LNCaP clone FGC (cell line): ENCODE measurements around the gene ACAA1.

Source experiments
- DNase-seq: peaks from one replicate; pipeline ENCODE4 v3.0.0-alpha.2; 2011; ENCODE audit warnings: low read depth
- H3K4me3 ChIP-seq: 2 replicates; pipeline ENCODE4 v1.5.1; 2011; ENCODE audit warnings: mild to moderate bottlenecking, low read depth, low read length, control low read depth
- CTCF ChIP-seq: IDR thresholded peaks from 2 replicates; pipeline ENCODE4 v1.5.1; 2012; ENCODE audit warnings: mild to moderate bottlenecking; ENCODE audit not compliant: control insufficient read depth, insufficient read depth; ENCODE audit errors: extremely low read depth

ACAA1 gene

GRCh38 chr3:38105525-38105924, 31.4 kb downstream of the ACAA1 start:
- no peak for DNase-seq
- no peak overlapping the region for H3K4me3 ChIP-seq
- TF ChIP-seq CTCF: no peak

- DNase-seq: no peak
- H3K4me3 ChIP-seq: no peak overlapping the region
- TF ChIP-seq CTCF: no peak
Measured at GRCh38 chr3:38102444-38102814, 34.5 kb downstream of the ACAA1 start.

DNA sequence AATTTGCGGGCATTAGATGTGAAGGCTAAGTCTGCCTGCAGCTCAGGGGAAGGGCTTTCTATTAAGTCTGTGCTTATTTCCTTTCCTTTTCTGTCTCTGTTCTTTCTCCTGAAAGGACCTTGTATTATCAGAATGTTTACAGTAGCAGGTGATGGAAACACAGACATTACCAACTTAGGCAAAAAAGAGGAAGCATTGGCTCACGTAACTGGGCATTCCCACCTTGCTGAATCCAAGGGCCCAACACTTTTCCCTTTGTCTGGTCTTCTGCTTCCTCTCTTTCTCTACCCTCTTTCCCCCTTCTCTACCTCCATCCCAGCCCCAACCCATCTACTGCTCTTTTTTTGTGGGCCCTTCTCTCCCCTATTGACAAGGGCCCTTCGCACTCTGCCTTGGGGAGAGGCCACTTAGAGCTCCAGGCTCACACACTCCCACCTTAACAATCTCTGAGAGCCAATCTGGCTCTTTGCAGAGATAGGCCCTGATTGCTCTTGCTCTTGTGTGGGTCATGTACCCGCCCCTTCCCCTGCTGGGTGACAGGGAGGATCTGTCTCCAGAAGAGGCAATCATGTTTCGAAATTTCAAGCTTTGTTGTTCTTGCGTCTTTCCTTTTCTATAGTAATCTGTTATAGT, 35.0 kb downstream of the ACAA1 start:
- DNase-seq: no peak
- TF ChIP-seq CTCF: no peak
- H3K4me3 ChIP-seq: no peak overlapping the region

DNA sequence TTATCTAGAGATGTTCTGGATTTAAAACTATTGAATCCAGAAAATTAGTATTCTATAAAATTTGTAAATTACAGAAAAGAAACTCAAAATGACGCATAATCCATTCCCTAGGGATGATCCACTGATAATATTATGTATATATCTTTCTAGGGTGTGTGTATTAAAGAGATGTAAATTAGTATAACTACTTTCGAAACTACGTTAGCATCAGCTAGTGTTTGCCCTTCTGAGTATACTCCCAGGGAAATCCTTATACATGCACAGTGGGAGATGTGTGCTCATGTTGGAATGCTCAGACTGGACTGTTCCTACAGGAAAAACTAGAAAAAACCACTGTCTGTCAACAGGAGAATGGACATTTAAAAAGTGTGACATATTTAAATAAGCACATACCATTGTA, 36.4 kb downstream of the ACAA1 start:
- DNase-seq: no peak
- no peak for TF ChIP-seq CTCF
- H3K4me3 ChIP-seq: no peak overlapping the region

DNA sequence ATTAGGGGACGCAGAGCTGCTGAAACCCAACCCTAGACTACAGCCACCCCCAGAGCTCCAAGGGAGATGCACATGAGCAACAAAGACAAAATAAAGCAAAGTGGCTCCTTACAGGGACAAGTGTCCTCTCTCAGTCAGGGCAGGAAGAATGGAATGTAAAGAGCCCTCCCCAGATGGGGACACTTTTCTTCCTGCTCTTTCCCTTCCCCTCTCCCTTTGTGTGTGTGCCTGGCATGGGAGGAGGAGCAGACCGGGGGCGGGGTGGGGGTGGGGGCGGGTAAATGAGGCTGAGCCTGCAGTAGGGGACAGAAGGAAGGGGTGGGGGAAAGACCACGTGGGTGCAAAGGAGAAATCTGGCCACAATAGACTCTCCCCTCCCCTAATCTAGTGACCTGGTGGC, 37.4 kb downstream of the ACAA1 start:
- DNase-seq: no peak
- H3K4me3 ChIP-seq: no peak overlapping the region
- no peak for TF ChIP-seq CTCF

- no peak overlapping the region for H3K4me3 ChIP-seq
- no peak for TF ChIP-seq CTCF
- DNase-seq: no peak
Measured at GRCh38 chr3:38098376-38098723, 38.6 kb downstream of the ACAA1 start.
